ENCODE measurements around the gene GABRA5.

GRCh38 chr15:26971271-26972018 is 104.6 kb downstream of the GABRA5 start:
- TF ChIP-seq POLR2AphosphoS5 (IDR thresholded peaks at IDR 0.05; ENCODE audit: low read depth) (no peak), EZH2 (IDR thresholded peaks at IDR 0.05; ENCODE audit: low read depth, unreplicated experiment) (peak; percentile 63)
- TF ChIP-seq, protein P1, sequence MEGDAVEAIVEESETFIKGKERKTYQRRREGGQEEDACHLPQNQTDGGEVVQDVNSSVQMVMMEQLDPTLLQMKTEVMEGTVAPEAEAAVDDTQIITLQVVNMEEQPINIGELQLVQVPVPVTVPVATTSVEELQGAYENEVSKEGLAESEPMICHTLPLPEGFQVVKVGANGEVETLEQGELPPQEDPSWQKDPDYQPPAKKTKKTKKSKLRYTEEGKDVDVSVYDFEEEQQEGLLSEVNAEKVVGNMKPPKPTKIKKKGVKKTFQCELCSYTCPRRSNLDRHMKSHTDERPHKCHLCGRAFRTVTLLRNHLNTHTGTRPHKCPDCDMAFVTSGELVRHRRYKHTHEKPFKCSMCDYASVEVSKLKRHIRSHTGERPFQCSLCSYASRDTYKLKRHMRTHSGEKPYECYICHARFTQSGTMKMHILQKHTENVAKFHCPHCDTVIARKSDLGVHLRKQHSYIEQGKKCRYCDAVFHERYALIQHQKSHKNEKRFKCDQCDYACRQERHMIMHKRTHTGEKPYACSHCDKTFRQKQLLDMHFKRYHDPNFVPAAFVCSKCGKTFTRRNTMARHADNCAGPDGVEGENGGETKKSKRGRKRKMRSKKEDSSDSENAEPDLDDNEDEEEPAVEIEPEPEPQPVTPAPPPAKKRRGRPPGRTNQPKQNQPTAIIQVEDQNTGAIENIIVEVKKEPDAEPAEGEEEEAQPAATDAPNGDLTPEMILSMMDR (conservative IDR thresholded peaks at IDR 0.05; ENCODE audit: low read depth in 2 of 2) = peak in 1 of 2 experiments; percentile 26; a peak in 1 of 4 replicates
- TF ChIP-seq, protein P2, sequence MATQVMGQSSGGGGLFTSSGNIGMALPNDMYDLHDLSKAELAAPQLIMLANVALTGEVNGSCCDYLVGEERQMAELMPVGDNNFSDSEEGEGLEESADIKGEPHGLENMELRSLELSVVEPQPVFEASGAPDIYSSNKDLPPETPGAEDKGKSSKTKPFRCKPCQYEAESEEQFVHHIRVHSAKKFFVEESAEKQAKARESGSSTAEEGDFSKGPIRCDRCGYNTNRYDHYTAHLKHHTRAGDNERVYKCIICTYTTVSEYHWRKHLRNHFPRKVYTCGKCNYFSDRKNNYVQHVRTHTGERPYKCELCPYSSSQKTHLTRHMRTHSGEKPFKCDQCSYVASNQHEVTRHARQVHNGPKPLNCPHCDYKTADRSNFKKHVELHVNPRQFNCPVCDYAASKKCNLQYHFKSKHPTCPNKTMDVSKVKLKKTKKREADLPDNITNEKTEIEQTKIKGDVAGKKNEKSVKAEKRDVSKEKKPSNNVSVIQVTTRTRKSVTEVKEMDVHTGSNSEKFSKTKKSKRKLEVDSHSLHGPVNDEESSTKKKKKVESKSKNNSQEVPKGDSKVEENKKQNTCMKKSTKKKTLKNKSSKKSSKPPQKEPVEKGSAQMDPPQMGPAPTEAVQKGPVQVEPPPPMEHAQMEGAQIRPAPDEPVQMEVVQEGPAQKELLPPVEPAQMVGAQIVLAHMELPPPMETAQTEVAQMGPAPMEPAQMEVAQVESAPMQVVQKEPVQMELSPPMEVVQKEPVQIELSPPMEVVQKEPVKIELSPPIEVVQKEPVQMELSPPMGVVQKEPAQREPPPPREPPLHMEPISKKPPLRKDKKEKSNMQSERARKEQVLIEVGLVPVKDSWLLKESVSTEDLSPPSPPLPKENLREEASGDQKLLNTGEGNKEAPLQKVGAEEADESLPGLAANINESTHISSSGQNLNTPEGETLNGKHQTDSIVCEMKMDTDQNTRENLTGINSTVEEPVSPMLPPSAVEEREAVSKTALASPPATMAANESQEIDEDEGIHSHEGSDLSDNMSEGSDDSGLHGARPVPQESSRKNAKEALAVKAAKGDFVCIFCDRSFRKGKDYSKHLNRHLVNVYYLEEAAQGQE (IDR thresholded peaks at IDR 0.05; ENCODE audit: unreplicated experiment) = no peak

Measured in GM23338 (cell line).